EH (cell line): Measurements from ENCODE around the gene LINGO4.
"Not testable (repeated sequence)": the region's sequence is repeated elsewhere in the genome, so short reads cannot be mapped to it uniquely, and the experiment has no call there.

Experiments used
- DNase-seq: peaks from one replicate; pipeline ENCODE4 v3.0.0-alpha.2; 2015; ENCODE audit warnings: low read depth

The LINGO4 gene

DNA sequence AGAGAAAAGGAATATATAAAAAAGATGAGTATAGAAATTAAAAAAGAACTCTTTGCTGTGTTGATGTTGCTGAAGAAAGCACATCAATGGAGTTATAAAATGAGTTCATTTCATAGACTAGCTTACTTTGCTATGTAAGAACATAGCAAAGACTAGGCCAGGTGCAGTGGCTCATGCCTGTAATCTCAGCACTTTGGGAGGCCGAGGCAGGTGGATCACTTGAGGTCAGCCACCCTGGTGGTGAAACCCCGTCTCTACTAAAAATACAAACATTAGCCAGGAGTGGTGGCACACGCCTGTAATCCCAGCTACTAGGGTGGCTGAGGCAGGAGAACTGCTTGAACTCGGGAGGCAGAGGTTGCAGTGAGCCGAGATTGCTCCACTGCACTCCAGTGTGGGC lies 23.2 kb downstream of the LINGO4 start:
- not testable (repeated sequence) for DNase-seq

DNA sequence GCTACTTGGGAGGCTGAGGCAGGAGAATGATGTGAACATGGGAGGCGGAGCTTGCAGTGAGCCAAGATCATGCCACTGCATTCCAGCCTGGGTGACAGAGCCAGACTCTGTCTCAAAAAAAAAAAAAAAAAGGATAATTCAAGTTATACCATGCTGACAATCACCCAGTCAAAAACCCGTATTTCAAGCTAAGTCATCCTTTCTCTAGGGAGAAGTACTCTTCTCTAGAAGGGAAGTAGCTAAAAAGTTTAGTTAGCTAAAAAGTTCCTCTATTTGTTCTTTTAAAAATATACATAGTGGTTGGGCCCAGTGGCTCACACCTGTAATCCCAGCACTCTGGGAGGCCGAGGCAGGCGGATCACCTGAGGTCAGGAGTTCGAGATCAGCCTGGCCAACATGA lies 24.5 kb downstream of the LINGO4 start:
- DNase-seq, result not testable (repeated sequence)

DNA sequence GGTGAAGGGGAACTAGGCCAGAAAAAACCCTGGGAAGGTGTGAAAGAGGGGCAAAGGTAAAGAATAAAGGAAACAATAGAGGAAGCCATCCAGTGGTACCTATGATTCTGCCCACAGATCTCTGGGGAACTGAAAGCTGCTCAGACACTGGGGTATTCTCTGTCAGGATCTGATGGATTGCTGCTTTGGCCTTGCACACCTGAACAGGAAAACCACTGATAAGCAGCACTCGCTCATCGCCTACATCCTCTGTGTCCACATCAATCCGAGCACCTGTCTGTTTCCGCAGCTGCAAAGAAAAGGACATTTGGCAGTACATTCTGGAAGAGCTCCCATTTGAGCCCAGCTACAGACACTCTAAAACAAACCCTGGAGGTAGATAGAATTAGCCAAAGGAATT lies 25.4 kb downstream of the LINGO4 start:
- no peak for DNase-seq

DNA sequence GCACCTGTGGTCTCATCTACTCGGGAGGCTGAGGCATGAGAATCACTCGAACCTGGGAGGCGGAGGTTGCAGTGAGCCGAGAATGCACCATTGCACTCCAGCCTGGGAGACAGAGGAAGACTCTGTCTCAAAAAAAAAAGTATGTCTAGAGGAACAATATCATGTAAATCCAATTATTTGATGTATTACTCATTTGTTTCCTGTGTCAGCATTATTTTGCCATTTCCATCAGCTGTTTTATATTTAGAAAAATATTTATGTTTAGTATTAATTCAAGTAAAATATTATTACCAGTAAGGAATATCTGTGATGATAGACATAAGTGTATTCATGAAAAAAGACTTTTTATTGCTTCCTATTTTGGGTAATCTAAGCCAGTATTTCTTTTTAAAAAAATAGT lies 27.9 kb downstream of the LINGO4 start:
- DNase-seq, result no peak

DNA sequence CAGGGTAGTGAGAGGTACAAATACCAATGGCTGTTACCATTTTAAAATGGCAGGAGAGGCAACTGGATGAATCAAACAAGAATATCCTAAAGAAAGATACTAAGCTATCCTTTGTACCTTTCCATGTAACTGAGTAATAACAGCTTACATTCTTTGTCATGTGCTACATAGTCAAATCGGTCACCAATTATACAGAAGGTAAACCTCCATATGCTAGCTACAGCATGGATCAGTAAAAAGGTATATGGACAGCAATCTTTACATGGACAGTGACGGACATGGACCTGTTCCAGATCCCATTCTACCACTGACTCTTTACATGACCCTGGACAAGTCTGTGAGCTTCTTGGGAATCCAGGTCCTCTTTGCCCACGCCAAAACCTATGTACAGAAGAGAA lies 28.6 kb downstream of the LINGO4 start:
- DNase-seq, result no peak

DNA sequence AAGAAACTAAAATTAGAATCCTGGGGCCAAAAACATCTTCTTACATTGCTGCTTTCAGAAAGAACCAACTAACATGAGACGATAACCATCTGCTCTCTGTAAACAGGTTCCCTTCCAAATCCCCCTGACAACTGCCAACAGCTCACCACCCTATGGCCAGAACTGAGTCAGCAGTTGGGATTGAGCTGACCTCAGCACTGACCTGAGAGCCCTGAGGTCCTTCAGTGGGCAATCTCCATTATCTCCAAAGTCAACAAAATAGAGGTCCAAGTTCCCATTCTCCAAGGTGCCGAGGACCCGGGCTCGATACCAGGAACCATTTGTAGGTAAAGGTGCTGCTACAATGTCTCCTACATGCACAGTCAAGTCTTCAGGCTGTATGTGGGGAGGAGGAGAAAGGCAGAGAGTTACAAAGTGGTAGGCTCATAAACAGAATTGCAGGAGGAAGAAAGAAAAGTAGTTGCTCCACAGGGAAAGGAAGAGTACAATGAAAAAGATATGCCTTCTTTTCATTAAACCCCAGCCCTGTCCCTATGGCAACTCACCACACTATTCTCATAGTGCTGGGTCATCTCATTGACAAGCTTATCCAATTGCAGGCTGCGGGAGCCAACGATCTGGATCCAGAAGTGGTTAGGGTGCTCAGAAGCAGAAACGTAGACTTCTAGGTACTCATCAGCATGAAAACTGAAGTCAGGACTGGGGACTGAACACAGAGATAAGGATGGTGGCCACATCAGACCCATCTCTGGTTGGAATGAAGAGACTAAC lies 29.1 kb downstream of the LINGO4 start:
- DNase-seq, result no peak

DNA sequence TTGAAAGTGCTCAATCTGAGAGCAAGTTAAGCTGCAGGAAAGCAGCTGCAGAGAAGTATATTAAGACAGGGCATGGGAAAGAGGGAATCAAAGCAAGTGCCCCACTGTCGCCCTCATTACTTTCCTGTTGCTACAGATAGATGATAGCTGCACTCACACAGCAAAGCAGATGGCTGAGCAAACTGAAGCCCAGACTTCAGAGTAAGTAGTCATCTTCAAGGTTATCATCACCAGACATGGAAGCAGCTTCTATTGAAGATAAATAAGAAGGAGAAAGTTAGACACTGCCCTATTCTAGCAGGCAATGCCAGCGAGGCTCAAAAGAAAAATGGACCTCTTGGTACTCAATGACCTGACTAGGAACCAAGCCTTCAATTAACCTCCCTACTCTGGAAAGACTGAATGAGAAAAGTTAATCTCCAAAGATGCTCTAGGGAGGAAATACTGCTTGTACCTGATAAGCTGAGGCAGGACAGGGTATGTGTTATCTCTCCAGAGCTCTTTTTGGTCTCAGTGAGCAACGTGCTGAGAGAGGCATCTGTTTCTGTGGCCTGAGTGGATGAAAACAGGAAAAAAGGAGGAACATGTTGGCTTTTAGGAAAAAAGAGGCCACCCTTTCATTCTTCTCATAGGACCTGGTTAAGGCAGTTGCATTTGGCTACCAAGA lies 30.8 kb downstream of the LINGO4 start:
- DNase-seq, result no peak

DNA sequence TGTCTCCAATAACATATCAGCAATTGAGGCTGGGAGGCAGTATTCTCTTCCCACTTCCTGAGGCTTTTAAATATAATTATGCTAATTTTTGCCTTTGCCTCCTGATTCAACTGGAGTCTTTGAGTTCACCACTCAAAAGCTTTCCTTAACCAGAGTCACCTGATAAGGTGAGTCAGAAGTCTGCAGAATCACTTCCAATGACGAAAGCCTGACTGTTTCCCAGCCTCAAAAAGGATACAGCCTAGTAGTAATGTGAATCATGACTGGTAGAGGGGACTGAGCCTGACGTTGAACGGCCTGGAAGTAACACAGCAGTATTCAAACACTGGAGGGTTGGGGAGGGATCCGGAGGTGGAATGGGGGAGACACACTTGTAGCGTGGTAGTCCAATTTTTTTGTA lies 31.5 kb downstream of the LINGO4 start:
- DNase-seq, result peak; percentile 24

DNA sequence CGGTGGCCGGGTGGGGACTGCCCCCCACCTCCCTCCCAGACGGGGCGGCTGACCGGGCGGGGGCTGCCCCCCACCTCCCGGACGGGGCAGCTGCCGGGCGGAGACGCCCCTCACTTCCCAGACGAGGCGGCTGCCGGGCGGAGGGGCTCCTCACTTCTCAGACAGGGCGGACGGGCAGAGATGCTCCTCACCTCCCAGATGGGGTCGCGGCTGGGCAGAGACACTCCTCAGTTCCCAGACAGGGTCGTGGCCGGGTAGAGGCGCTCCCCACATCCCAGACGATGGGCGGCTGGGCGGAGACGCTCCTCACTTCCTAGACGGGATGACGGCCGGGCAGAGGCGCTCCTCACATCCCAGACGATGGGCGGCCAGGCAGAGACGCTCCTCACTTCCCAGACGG lies 35.9 kb downstream of the LINGO4 start:
- not testable (repeated sequence) for DNase-seq

DNA sequence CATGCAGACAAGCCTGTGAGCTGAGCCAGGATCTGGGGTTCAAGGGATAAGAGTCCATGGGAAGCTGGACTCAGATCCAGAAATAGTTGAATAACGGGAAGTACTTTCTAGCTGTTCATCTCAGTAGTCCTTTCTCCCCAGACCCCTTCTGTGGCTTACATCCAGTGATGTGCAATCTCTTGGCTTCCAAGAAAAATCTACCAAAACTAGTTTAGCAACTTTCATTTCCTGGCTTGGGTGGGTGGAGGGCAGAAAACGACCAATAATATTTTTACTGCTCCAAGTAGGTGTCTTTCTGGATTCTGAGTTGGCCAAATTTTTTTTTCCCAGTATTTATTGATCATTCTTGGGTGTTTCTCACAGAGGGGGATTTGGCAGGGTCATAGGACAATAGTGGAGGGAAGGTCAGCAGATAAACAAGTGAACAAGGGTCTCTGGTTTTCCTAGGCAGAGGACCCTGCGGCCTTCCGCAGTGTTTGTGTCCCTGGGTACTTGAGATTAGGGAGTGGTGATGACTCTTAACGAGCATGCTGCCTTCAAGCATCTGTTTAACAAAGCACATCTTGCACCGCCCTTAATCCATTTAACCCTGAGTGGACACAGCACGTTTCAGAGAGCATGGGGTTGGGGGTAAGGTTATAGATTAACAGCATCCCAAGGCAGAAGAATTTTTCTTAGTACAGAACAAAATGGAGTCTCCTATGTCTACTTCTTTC lies 36.7 kb downstream of the LINGO4 start:
- not testable (repeated sequence) for DNase-seq

DNA sequence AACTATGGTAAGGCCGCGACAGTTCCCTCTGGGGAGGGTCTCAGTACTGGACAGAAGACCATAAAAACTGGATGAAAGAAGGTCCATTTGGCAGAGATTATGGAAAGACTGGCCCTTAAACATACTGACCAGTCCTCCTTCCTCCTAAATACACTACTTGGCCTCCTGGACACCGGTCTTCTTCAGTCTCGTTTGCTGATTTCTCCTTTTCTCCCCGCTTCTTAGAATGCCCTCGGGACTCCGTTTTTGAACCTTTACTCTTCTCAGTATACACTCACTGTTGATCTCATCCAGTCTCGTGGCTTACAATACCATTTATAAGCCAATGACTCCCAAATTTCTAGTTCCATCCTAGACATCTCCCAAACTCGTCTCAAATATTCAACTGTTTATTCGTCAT lies 41.2 kb downstream of the LINGO4 start:
- DNase-seq, result peak; percentile 4

DNA sequence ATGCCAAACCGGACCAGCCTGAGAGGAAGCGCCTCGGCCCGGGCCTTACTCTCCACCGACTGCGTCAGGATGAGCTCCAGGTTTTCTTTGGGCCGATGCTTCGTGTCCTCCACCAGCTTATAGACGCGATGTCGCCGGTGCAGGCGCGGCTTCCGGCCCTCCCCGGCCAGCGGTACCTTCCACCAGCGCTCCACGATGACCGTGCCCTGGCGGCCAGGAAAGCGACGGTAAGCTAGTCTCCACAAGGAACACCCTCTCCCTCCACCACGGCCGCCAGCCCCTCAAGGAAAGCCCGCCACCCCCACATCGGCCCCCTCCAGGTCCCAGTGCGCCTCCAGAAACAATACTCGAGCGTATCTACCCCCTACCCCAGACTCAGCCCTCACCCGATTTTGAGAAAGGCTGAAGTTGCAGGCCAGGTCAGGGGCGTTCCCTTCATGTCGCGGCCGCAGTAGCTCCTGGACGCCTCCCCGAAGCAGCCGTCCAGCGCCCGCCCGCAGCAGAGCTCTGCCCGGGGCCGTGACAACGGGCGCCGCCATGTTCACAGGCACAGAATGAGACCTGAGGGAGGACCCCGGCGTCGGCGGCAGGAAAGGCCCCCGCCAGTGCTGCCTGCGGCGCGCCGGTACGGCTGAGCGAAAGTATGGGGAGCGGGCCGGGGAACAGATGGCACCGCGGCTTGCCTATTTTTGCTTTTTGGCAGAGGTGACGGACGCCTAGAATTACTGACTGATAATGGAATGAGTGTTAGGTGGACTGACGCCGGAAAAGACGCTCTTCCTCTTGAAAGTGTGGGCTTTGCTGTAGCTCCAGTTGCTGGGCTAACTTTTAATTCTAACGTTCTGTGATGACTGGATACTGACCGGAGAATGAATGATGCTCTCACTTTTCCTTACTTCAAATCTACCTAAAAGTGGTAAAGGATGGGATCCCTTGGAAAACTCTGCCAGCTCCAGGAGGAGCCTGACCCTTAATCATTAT lies 42.0 kb downstream of the LINGO4 start, which contains the start of gene MRPL9:
Gene MRPL9, minus strand, starts transcription at position 556 of the 981 bp plus-strand sequence. Its CDS starts 17 bp downstream, at position 539.
- DNase-seq, result peak; percentile 84

DNA sequence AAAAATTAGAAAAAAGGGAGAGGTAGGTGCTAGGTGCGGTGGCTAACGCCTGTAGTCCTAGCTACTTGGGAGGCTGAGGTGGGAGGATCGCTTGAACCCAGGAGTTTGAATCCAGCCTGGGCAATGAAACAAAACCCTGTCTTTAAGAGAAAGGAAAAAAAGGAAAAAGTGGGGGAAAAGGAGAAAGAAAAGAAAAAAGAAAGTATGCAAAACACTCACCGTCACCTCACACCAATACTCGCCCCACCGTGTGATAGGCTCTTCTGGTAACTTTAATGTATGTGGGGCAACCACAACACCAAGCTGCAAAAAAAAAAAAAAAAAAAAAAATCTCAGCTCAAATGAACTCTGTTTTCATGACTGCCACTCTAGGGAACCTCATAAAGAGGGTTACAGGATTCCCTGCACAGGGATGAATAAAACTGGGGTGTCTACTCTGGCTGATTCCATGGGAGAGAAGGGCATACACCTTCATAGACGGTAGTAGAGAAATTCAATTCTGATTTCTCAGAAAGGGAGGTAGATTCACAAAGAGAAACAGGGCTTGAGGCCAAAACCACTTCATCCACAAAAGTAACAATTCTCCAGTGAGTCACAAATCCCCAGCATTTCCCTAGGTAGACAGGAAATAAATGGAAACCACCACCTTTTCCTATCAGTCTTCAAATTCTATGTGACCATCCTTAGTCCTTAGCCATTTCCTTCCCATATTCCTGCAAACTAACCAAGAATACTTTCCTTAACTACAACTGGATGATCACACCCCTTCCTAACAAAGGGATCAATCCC lies 44.4 kb downstream of the LINGO4 start:
- DNase-seq, result no peak

DNA sequence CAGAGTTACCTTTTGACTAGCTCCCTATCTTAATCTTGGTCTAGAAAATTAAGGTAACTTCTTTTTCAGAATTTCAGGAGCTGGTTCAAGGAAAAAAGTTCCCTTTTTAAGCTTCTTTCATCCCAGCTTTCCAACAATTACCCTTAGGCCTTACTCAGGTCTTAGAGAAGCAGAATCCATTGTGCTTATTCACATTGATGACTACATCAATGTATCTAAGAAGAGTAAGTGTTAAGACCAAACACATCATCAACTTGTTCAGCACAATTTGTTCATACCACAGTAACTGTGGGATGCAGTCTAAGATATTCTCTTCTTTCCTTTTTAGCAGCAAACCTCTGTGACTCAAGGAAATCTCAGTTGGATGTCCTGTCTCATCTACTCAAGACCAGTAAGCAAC lies 46.0 kb downstream of the LINGO4 start:
- no peak for DNase-seq

DNA sequence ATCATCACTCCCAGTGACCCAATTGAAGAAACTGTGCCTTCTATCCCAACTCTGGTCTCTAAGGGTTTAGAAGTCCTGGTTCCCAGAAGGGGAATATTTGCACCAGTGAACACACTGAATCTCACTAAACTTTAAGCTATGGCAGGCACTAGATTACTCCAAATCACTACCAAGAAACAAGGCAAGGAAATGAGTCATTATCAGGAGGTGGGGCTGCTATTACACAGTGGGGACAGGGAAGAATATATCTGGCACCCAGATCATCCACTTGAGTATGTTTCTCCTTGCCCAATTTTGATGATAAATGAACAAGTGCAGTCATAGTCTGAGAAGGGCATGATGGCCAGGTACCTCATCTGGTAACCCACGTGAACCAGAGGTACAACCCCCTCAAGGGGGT lies 48.9 kb downstream of the LINGO4 start:
- peak; percentile 51 for DNase-seq
